A549 treated with dexamethasone at 1 μM for 4 hours (cell line): ENCODE results near the gene ART3. TPM values are rescaled to one million over a fixed set of nuclear protein-coding genes. Genes with fewer than 3 reads are reported as not detected.

Source experiments
- total RNA-seq: library from RNA; stranded (reverse); fragments of 200-300 nt; extraction: Qiagen RNA extraction; gene quantifications from 5 replicates; pipeline ENCODE4 v1.2.3, GENCODE V29; 2022

Gene ART3
- total RNA-seq: not detected in 5 replicates

GRCh38 chr4:76074468-76074867 lies at the start of gene ART3:
TSS of gene ART3 (plus strand) at chr4:76074709. CDS start at chr4:76075890, 1,181 bp downstream.

GRCh38 chr4:76035799-76036380 lies 38.6 kb upstream of the ART3 start, which contains the start of gene CXCL11:
TSS of gene CXCL11 (minus strand) at chr4:76036070. CDS start at chr4:76035987, 83 bp downstream.

GRCh38 chr4:76148142-76148865 lies 73.8 kb downstream of the ART3 start, which contains the start of gene NUP54:
TSS of gene NUP54 (minus strand) at chr4:76148397. CDS start at chr4:76148374, 23 bp downstream.

Other genes with a start within 250 kb of the ART3 start
- gene PPEF2, start 172.3 kb upstream of the ART3 start, total RNA-seq: not detected in 5 replicates
- gene NAAA, start 133.7 kb upstream of the ART3 start, total RNA-seq: 21.2 to 24.8 TPM (median 21.7 TPM) in 5 replicates
- gene SDAD1, start 83.8 kb upstream of the ART3 start, total RNA-seq: 15.2 to 17.1 TPM (median 16.1 TPM) in 5 replicates
- gene CXCL9, start 67.2 kb upstream of the ART3 start, total RNA-seq: not detected in 5 replicates
- gene CXCL10, start 51.2 kb upstream of the ART3 start, total RNA-seq: 0.08 to 0.12 TPM (median 0.11 TPM) in 3 of 5 replicates, not detected in the others
- gene CXCL11, start 38.6 kb upstream of the ART3 start, total RNA-seq: 0.07 to 0.31 TPM (median 0.18 TPM) in 5 replicates
- gene NUP54, start 73.7 kb downstream of the ART3 start, total RNA-seq: 26.1 to 40.3 TPM (median 28.8 TPM) in 5 replicates
- 44.3 to 61.8 TPM (median 53.6 TPM) in 5 replicates for gene SCARB2, start 139.1 kb downstream of the ART3 start, total RNA-seq
- 0.08 to 0.36 TPM (median 0.22 TPM) in 5 replicates for gene FAM47E, start 177.0 kb downstream of the ART3 start, total RNA-seq
- 11.9 to 13.8 TPM (median 13.3 TPM) in 5 replicates for gene STBD1, start 232.0 kb downstream of the ART3 start, total RNA-seq